ENCODE results near the gene NKAIN1.

DNA sequence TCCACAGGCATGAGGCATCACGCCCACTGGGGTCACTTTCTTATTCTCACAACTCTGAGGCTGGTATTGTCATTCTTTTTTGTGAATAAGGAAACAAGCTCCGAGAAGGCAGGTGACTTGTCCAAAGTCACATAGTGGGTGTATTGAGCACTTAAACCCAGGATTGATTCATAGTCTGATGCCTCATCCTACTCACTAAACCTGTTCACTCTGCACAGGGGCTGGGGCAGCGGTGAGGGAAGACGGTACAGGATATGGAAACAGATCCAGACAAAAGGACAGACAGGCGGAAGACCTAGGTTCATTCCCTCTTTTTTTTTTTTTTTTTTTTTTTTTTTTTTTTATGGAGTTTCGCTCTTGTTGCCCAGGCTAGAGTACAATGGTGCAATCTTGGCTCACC lies 56.6 kb downstream of the NKAIN1 start:
- no peak for TF ChIP-seq CTCF (IDR thresholded peaks at IDR 0.05)
- no peak for TF ChIP-seq POLR2A (IDR thresholded peaks at IDR 0.05)

All from heart left ventricle (tissue), 13 donors.